GM19438 (cell line): ENCODE measurements around the gene TM7SF3.

ENCODE experiments used
- ATAC-seq: cut with Tn5 transposase; IDR thresholded peaks from one replicate; pipeline ENCODE4 v1.9.1; 2021; ENCODE audit warnings: low read depth; ENCODE audit not compliant: unreplicated experiment

TM7SF3 gene

DNA sequence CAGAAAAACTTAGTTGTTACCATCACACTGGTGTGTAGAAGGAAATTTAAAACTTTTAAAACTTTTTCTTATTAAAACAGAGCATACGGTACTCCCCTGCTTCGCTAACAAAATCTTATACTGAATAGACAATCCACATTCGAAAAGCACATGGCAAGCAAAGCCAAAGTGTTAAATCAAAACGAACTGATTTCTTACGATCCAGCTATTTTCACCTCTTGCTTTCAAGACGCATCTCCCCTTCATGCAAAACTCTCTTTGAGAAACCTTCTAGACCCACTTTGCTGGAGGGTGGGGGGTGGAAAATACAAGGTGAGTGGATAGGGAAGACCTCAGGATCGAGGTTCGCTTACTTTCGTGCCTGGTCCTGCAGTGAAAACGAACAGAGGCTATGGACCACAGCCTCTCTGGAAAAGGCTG is 76.7 kb downstream of the TM7SF3 start:
- no peak for ATAC-seq

- no peak for ATAC-seq
These were observed 77.4 kb downstream of the TM7SF3 start for GRCh38 chr12:26936559-26937442.

DNA sequence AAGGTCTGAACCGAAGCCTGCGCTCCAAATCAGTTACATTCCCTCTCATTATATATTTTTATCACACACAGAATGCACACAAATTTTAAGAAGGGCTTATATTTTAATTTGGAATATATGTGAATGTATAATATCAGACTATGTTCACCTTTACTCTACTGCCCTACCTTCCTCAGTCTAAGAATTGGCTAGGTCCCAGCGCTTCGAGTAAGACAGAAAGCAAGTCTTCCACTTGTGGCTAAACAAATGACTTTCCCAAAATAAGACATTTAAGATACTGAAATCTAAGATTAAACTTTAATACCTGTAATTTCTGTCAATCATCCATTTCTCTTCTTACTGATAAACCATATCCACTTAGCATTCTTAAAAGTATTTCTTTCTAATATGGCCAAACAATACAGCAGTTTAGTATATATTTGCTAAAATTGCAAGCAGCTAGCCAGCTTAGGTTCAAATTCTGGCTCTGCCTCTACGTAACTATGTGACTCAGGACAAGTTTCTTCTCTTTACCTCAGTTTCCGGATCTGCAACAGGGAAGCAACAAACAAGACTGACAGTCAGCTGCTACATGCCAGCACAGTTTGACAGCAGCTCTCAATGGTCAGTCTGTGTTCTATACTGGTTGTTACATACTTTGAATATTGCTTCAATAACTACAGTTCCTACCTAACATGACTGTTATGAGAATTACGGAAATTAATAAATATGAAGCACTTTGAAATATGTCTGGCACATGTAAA is 78.4 kb downstream of the TM7SF3 start:
- no peak for ATAC-seq

DNA sequence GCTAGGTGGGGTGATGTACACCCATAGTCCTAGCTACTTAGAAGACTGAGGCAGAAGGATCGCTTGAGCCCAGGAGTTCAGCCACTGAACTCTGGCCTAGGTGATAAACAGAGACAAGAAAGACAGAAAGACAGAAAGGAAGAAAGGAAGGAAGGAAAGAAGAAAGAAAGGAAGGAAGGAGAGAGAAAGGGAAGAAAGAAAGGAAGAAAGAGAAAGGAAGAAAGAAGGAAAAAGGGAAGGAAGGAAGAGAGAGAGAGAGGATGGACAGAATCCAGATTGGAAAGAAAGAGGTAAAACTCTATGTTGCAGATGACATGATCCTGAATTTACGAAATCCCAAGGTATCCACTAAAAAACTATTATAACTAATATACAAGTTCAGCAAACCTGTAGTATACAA is 84.6 kb downstream of the TM7SF3 start:
- ATAC-seq: no peak

DNA sequence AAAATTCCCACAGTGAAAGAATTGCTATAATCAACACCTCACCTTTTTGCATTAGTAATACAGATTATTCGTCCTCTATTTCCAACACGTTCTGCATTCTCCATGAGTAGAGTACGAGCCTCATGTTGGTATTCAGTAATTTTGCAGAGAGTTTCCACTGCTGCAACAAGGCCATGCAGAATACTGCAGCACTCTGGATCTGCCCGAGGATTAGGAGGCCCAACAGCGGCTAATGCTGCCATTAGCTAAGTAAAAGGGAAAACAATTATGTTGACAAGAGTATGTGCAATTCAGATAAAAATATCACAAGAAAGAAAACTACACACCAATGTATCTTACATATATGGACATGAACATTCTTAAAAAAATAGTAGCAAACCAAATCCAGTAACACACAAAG is 85.5 kb downstream of the TM7SF3 start:
- no peak for ATAC-seq
